ENCODE data around the gene RPN2.

- peak; percentile 65 for TF ChIP-seq POLR2A (IDR thresholded peaks at IDR 0.05; ENCODE audit: low read length)
- TF ChIP-seq GATA1 (IDR thresholded peaks at IDR 0.05; ENCODE audit: low read depth, low read length): no peak
These were observed at the start of gene RPN2, which contains the start of gene MROH8 for GRCh38 chr20:37178839-37179682.

Measured in erythroblast (primary cell).